ENCODE data around the gene GFRA4. TPM values are rescaled to one million over a fixed set of nuclear protein-coding genes. Genes with fewer than 3 reads are reported as not detected.

The GFRA4 gene
- total and polyA plus RNA-seq, 10 donors, result not detected

- DNase-seq, result no peak
- intact Hi-C loops (cut with DNase I; ENCODE audit: low total_unique reads), result no loop called here
- no peak overlapping the region for H3K4me3 ChIP-seq
- H3K36me3 ChIP-seq, result no peaks in the 10 kb centered on the region
- 67 to 77% (median 71%) methylated on average over 7 of the region's 7 CpGs for WGBS, 5 donors
- peaks cover 0 to 24% (median 15%) of the 10 kb centered on the region in 6 donors for H3K4me1 ChIP-seq
- peaks cover 0 to 35% (median 24%) of the 10 kb centered on the region in 7 donors for H3K27me3 ChIP-seq (replicated peaks in 1 of 7)
- H3K9me3 ChIP-seq, result no peaks in the 10 kb centered on the region
- TF ChIP-seq POLR2AphosphoS5 (IDR thresholded peaks at IDR 0.05) (no peak), CTCF (IDR thresholded peaks at IDR 0.05 in 8 of 11, conservative IDR thresholded peaks at IDR 0.05 in 3 of 11) (no peak), POLR2A (IDR thresholded peaks at IDR 0.05) (no peak)
- H3K27ac ChIP-seq, result no peak overlapping the region
Measured at GRCh38 chr20:3685341-3685740, 22.1 kb upstream of the GFRA4 start.

- peaks cover 0 to 58% (median 24%) of the 10 kb centered on the region in 7 donors for H3K27me3 ChIP-seq (replicated peaks in 1 of 7)
- intact Hi-C loops (cut with DNase I; ENCODE audit: low total_unique reads), result no loop called here
- peak within 1 kb of the TSS; percentile 13 to 64 (median 28) for H3K4me3 ChIP-seq
- WGBS, 5 donors, result 8 to 29% (median 9%) methylated on average over 11 to 65 of the region's 65 CpGs
- no peak for DNase-seq
- TF ChIP-seq POLR2A (IDR thresholded peaks at IDR 0.05) (no peak), CTCF (IDR thresholded peaks at IDR 0.05 in 8 of 11, conservative IDR thresholded peaks at IDR 0.05 in 3 of 11) (no peak), POLR2AphosphoS5 (IDR thresholded peaks at IDR 0.05) (no peak)
- peaks cover 0 to 38% (median 19%) of the 10 kb centered on the region in 6 donors for H3K4me1 ChIP-seq
- no peaks in the 10 kb centered on the region for H3K9me3 ChIP-seq
- H3K27ac ChIP-seq, result peak within 1 kb of the TSS in 4 of 8 donors; percentile 3 to 28 (median 16)
- no peaks in the 10 kb centered on the region for H3K36me3 ChIP-seq
Measured at GRCh38 chr20:3681931-3682781, 19.0 kb upstream of the GFRA4 start, which contains the start of gene ADAM33. ADAM33 (minus strand) TSS chr20:3682010; CDS start chr20:3682004, 6 bp downstream.

GRCh38 chr20:3681352-3681930 lies 18.2 kb upstream of the GFRA4 start:
- Histone ChIP-seq H3K36me3 (no peaks in the 10 kb centered on the region), H3K9me3 (no peaks in the 10 kb centered on the region), H3K4me1 (peaks cover 0 to 45% (median 26%) of the 10 kb centered on the region in 6 donors), H3K27me3 (replicated peaks in 1 of 7) (peaks cover 0 to 64% (median 24%) of the 10 kb centered on the region in 7 donors), H3K4me3 (peak overlapping the region; percentile 13 to 64 (median 28)), H3K27ac (peak overlapping the region in 4 of 8 donors; percentile 3 to 28 (median 16))
- intact Hi-C loops (cut with DNase I; ENCODE audit: low total_unique reads), result no loop called here
- TF ChIP-seq POLR2A (IDR thresholded peaks at IDR 0.05) (no peak), CTCF (IDR thresholded peaks at IDR 0.05 in 8 of 11, conservative IDR thresholded peaks at IDR 0.05 in 3 of 11) (no peak), POLR2AphosphoS5 (IDR thresholded peaks at IDR 0.05) (no peak)
- DNase-seq, result no peak
- 10 to 22% (median 19%) methylated on average over 8 to 32 of the region's 32 CpGs for WGBS, 5 donors

All from spleen (tissue), 11 donors.